SK-N-SH (cell line): ENCODE results near the gene MAML3.

ENCODE experiments used
- EP300 ChIP-seq, 2 experiments: IDR thresholded peaks; 2 replicates each; pipeline versions ENCODE4 v1.4.0 to v1.6.1; 2012; ENCODE audit warnings: borderline replicate concordance in 1 of 2, low read depth in 1 of 2, low read length in 1 of 2
- EZH2phosphoT487 ChIP-seq: fragments of 200-600 bp; sonication (generic); IDR thresholded peaks from 2 replicates; pipeline ENCODE4 v1.6.1; 2017; ENCODE audit warnings: low read depth, mixed run types, mild to moderate bottlenecking, antibody characterized with exemption, moderate library complexity, borderline replicate concordance
- JUND ChIP-seq: IDR thresholded peaks from 2 replicates; pipeline ENCODE4 v1.4.0; 2012
- MAX ChIP-seq: IDR thresholded peaks from 2 replicates; pipeline ENCODE4 v1.4.0; 2012; ENCODE audit warnings: low read depth
- POLR2AphosphoS5 ChIP-seq: IDR thresholded peaks from 2 replicates; pipeline ENCODE4 v1.6.1; 2012; ENCODE audit warnings: low read depth, low read length
- RAD21 ChIP-seq: IDR thresholded peaks from 2 replicates; pipeline ENCODE4 v1.6.1; 2012; ENCODE audit warnings: mild to moderate bottlenecking, low read length
- SIN3A ChIP-seq: IDR thresholded peaks from 2 replicates; pipeline ENCODE4 v1.6.1; 2012; ENCODE audit warnings: low read depth, mild to moderate bottlenecking, low read length, moderate library complexity, borderline replicate concordance
- SMC3 ChIP-seq: IDR thresholded peaks from 2 replicates; pipeline ENCODE4 v1.6.1; 2012; ENCODE audit warnings: low read depth, low read length, improper control_type of control experiment
- USF2 ChIP-seq: fragments of 150-350 bp; IDR thresholded peaks from 2 replicates; pipeline ENCODE4 v1.6.1; 2017; ENCODE audit warnings: antibody characterized with exemption, low read length, low read depth, borderline replicate concordance
- YY1 ChIP-seq: IDR thresholded peaks from 2 replicates; pipeline ENCODE4 v1.4.0; 2012; ENCODE audit warnings: low read depth, mild to moderate bottlenecking
- TF ChIP-seq, protein P1 (sequence below): fragments of 200-600 bp; sonication (generic); IDR thresholded peaks from 2 replicates; pipeline ENCODE4 v1.6.1; 2017; ENCODE audit warnings: antibody characterized with exemption, mild to moderate bottlenecking, moderate library complexity

- TF ChIP-seq, protein P1, sequence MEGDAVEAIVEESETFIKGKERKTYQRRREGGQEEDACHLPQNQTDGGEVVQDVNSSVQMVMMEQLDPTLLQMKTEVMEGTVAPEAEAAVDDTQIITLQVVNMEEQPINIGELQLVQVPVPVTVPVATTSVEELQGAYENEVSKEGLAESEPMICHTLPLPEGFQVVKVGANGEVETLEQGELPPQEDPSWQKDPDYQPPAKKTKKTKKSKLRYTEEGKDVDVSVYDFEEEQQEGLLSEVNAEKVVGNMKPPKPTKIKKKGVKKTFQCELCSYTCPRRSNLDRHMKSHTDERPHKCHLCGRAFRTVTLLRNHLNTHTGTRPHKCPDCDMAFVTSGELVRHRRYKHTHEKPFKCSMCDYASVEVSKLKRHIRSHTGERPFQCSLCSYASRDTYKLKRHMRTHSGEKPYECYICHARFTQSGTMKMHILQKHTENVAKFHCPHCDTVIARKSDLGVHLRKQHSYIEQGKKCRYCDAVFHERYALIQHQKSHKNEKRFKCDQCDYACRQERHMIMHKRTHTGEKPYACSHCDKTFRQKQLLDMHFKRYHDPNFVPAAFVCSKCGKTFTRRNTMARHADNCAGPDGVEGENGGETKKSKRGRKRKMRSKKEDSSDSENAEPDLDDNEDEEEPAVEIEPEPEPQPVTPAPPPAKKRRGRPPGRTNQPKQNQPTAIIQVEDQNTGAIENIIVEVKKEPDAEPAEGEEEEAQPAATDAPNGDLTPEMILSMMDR: no peak
- TF ChIP-seq EP300 (IDR thresholded peaks at IDR 0.05; ENCODE audit: borderline replicate concordance in 1 of 2, low read depth in 1 of 2, low read length in 1 of 2): no peak; a peak in 1 of 4 replicates
- no peak for TF ChIP-seq EZH2phosphoT487
- no peak for TF ChIP-seq POLR2AphosphoS5
- no peak for TF ChIP-seq USF2
- no peak for TF ChIP-seq YY1
- no peak for TF ChIP-seq MAX
- no peak for TF ChIP-seq JUND
- TF ChIP-seq SIN3A: no peak
- TF ChIP-seq SMC3: peak; percentile 27; the same call in 1 of the 2 replicates
- TF ChIP-seq RAD21: peak; percentile 64
These were observed 277.5 kb downstream of the MAML3 start for GRCh38 chr4:139876337-139876941.
